GM21526 (cell line): Measurements from ENCODE around the gene TANK.

Source experiments
- ATAC-seq: cut with Tn5 transposase; IDR thresholded peaks from one replicate; pipeline ENCODE4 v1.9.1; 2021; ENCODE audit warnings: moderate library complexity; ENCODE audit not compliant: unreplicated experiment, low FRiP score

The TANK gene

GRCh38 chr2:161223139-161223732 is 63.0 kb downstream of the TANK start:
- ATAC-seq: peak; percentile 64

GRCh38 chr2:161228511-161229240 is 68.4 kb downstream of the TANK start:
- no peak for ATAC-seq

- no peak for ATAC-seq
Observed at GRCh38 chr2:161230959-161231358, 70.7 kb downstream of the TANK start.

GRCh38 chr2:161232571-161232970 is 72.3 kb downstream of the TANK start:
- ATAC-seq: no peak

GRCh38 chr2:161233858-161234431 is 73.7 kb downstream of the TANK start:
- ATAC-seq: no peak

- ATAC-seq: no peak
Observed at GRCh38 chr2:161234627-161235026, 74.4 kb downstream of the TANK start.

- peak; percentile 58 for ATAC-seq
Observed at GRCh38 chr2:161237392-161238264, 77.4 kb downstream of the TANK start.

- no peak for ATAC-seq
Observed at GRCh38 chr2:161238265-161238559, 78.0 kb downstream of the TANK start.

GRCh38 chr2:161238560-161239325 is 78.5 kb downstream of the TANK start:
- peak; percentile 40 for ATAC-seq

- ATAC-seq: no peak
Observed at GRCh38 chr2:161239326-161240109, 79.3 kb downstream of the TANK start.

GRCh38 chr2:161241894-161242293 is 81.7 kb downstream of the TANK start:
- no peak for ATAC-seq

GRCh38 chr2:161243312-161243711 is 83.1 kb downstream of the TANK start:
- peak; percentile 37 for ATAC-seq

GRCh38 chr2:161243905-161244304 is 83.7 kb downstream of the TANK start:
- no peak for ATAC-seq

GRCh38 chr2:161244387-161245260 is 84.4 kb downstream of the TANK start:
- ATAC-seq: peak; percentile 87

- ATAC-seq: no peak
Observed at GRCh38 chr2:161245261-161245553, 85.0 kb downstream of the TANK start.

GRCh38 chr2:161245671-161246070 is 85.4 kb downstream of the TANK start:
- ATAC-seq: no peak

- no peak for ATAC-seq
Observed at GRCh38 chr2:161246281-161246680, 86.1 kb downstream of the TANK start.

- peak; percentile 45 for ATAC-seq
Observed at GRCh38 chr2:161250864-161251436, 90.7 kb downstream of the TANK start.
